ENCODE data around the gene LIPM.

- no peak for TF ChIP-seq EZH2 (IDR thresholded peaks at IDR 0.05; ENCODE audit: insufficient read depth, poor library complexity, severe bottlenecking)
- no peak for TF ChIP-seq EZH2phosphoT487 (IDR thresholded peaks at IDR 0.05; ENCODE audit: insufficient read depth, low read depth)
Observed at GRCh38 chr10:88800152-88801125, 2.1 kb upstream of the LIPM start.

Data from GM23248 (cell line).